Thyroid gland (tissue), 4 donors: ENCODE results near the gene AGPAT2. TPM values are rescaled to one million over a fixed set of nuclear protein-coding genes. Genes with fewer than 3 reads are reported as not detected.

ENCODE experiments used
- DNase-seq, 2 donors: peaks; one replicate each; pipeline ENCODE4 v3.0.0-alpha.2; 2019
- H3K27ac ChIP-seq, 3 donors: fragments of 200-600 bp; sonication (generic); 1 replicate in 2 of 3; 2 replicates in 1 of 3; pipeline ENCODE4 v1.5.1; 2016 to 2019; ENCODE audit warnings: mild to moderate bottlenecking in 1 of 3, moderate library complexity in 1 of 3
- H3K27me3 ChIP-seq: fragments of 200-600 bp; sonication (generic); one replicate; pipeline ENCODE4 v1.5.1; 2019
- H3K36me3 ChIP-seq, 2 donors: fragments of 200-600 bp; sonication (generic); one replicate each; pipeline ENCODE4 v1.5.1; 2016 to 2019
- H3K4me1 ChIP-seq, 2 donors: fragments of 200-600 bp; sonication (generic); one replicate each; pipeline ENCODE4 v1.5.1; 2017 to 2019
- H3K4me3 ChIP-seq, 3 donors: fragments of 200-600 bp; sonication (generic); replicated peaks in 1 of 3; 1 replicate in 2 of 3; 2 replicates in 1 of 3; pipeline ENCODE4 v1.5.1; 2016; ENCODE audit warnings: mild to moderate bottlenecking in 1 of 3
- H3K9me3 ChIP-seq: fragments of 200-600 bp; sonication (generic); one replicate; pipeline ENCODE4 v1.5.1; 2017
- CTCF ChIP-seq, 6 experiments: fragments of 200-600 bp in 3 of 6; fragments of 450-650 bp in 3 of 6; sonication (generic) in 3 of 6; IDR thresholded peaks; one replicate each; pipeline ENCODE4 v1.5.1; 2016 to 2019; ENCODE audit warnings: antibody characterized with exemption in 6 of 6, mild to moderate bottlenecking in 2 of 6, inconsistent platforms in 1 of 6, moderate library complexity in 1 of 6
- POLR2A ChIP-seq, 2 donors: fragments of 450-650 bp; IDR thresholded peaks; one replicate each; pipeline ENCODE4 v1.6.1; 2017; ENCODE audit warnings: antibody characterized with exemption in 2 of 2, mild to moderate bottlenecking in 2 of 2, moderate library complexity in 1 of 2
- WGBS, 2 donors: methylation state at CpG; one replicate each; pipeline ENCODE4 v1.1.5; 2017; 5-methylcytosine and 5-hydroxymethylcytosine counted together
- intact Hi-C: fragments of 100-400 bp; cut with DNase I; formaldehyde crosslinking; loops from one replicate; pipeline ENCODE4 v1.15.1; 2023
- total RNA-seq, 4 donors: library from RNA; depleted of rRNA; stranded (reverse); fragments of >200 nt; gene quantifications; one replicate each; pipeline ENCODE4 v1.2.3, GENCODE V29; 2016

Gene AGPAT2
- total RNA-seq, 4 donors from 2014 or later = 58.6 to 78.7 (median 72.0) TPM

- Histone ChIP-seq H3K4me1 (peaks cover 0 to 3% of the 10 kb centered on the region in 2 donors), H3K27ac (peak overlapping the region; percentile 47 to 74 (median 65)), H3K4me3 (peak overlapping the region in 1 of 3 donors; percentile 2), H3K27me3 (no peaks in the 10 kb centered on the region), H3K9me3 (no peaks in the 10 kb centered on the region), H3K36me3 (peaks cover 8 to 14% of the 10 kb centered on the region in 2 donors)
- no peak for TF ChIP-seq POLR2A (IDR thresholded peaks at IDR 0.05)
- TF ChIP-seq CTCF (IDR thresholded peaks at IDR 0.05) = no peak
- no peak for DNase-seq
- intact Hi-C loops = no loop called here
- WGBS, 2 donors = 53 to 78% methylated on average over 6 to 18 of the region's 21 CpGs
These were observed 27.1 kb downstream of the AGPAT2 start for GRCh38 chr9:136659861-136660784.

GRCh38 chr9:136658849-136659535, 28.3 kb downstream of the AGPAT2 start:
- no peak for TF ChIP-seq CTCF (IDR thresholded peaks at IDR 0.05)
- TF ChIP-seq POLR2A (IDR thresholded peaks at IDR 0.05) = no peak
- H3K36me3 ChIP-seq = peaks cover 0 to 3% of the 10 kb centered on the region in 2 donors
- H3K4me3 ChIP-seq = peak overlapping the region in 1 of 3 donors; percentile 17
- no peaks in the 10 kb centered on the region for H3K9me3 ChIP-seq
- 53 to 58% methylated on average over 19 to 32 of the region's 37 CpGs for WGBS, 2 donors
- H3K4me1 ChIP-seq = no peaks in the 10 kb centered on the region
- H3K27me3 ChIP-seq = no peaks in the 10 kb centered on the region
- no peak for DNase-seq
- intact Hi-C loops = no loop called here
- peak overlapping the region; percentile 47 to 74 (median 65) for H3K27ac ChIP-seq

GRCh38 chr9:136657974-136658848, 29.0 kb downstream of the AGPAT2 start:
- Histone ChIP-seq H3K27ac (peak overlapping the region; percentile 47 to 74 (median 65)), H3K4me1 (no peaks in the 10 kb centered on the region), H3K9me3 (no peaks in the 10 kb centered on the region), H3K36me3 (no peaks in the 10 kb centered on the region), H3K27me3 (no peaks in the 10 kb centered on the region), H3K4me3 (peak overlapping the region in 1 of 3 donors; percentile 17)
- TF ChIP-seq POLR2A (IDR thresholded peaks at IDR 0.05) (no peak), CTCF (IDR thresholded peaks at IDR 0.05) (no peak)
- intact Hi-C loops = no loop called here
- 51 to 66% methylated on average over 24 to 26 of the region's 31 CpGs for WGBS, 2 donors
- DNase-seq = no peak

- H3K4me3 ChIP-seq = no peak overlapping the region
- no peaks in the 10 kb centered on the region for H3K4me1 ChIP-seq
- WGBS, 2 donors = 53 to 64% methylated on average over 17 to 34 of the region's 37 CpGs
- no peak for DNase-seq
- H3K27me3 ChIP-seq = no peaks in the 10 kb centered on the region
- H3K36me3 ChIP-seq = no peaks in the 10 kb centered on the region
- no peaks in the 10 kb centered on the region for H3K9me3 ChIP-seq
- intact Hi-C loops = no loop called here
- TF ChIP-seq POLR2A (IDR thresholded peaks at IDR 0.05) = no peak
- no peak for TF ChIP-seq CTCF (IDR thresholded peaks at IDR 0.05)
- H3K27ac ChIP-seq = peak overlapping the region; percentile 62 to 74 (median 65)
These were observed 30.3 kb downstream of the AGPAT2 start for GRCh38 chr9:136656795-136657611.
